Measurements from ENCODE around the gene POC1B.

- TF ChIP-seq EZH2 (IDR thresholded peaks at IDR 0.05; ENCODE audit: insufficient read depth, poor library complexity, severe bottlenecking) = no peak
- TF ChIP-seq EZH2phosphoT487 (IDR thresholded peaks at IDR 0.05; ENCODE audit: insufficient read depth, low read depth) = no peak
Observed at GRCh38 chr12:89476904-89477595, 48.8 kb downstream of the POC1B start.

Data from GM23248 (cell line).